ENCODE measurements around the gene GSC2. TPM values are rescaled to one million over a fixed set of nuclear protein-coding genes. Genes with fewer than 3 reads are reported as not detected.

Gene GSC2
- total RNA-seq, 1 donor from 2014 or later: not detected

GRCh38 chr22:19180740-19181410 lies 30.8 kb upstream of the GSC2 start:
- Histone ChIP-seq H2AFZ (ENCODE audit: low read depth, low read length) (no peak overlapping the region), H3K4me3 (ENCODE audit: insufficient read depth, low read depth, low read length) (no peak overlapping the region), H3K4me2 (ENCODE audit: low read length) (no peak overlapping the region), H3K36me3 (ENCODE audit: insufficient read depth, low read length) (no peaks in the 10 kb centered on the region), H3K9me3 (ENCODE audit: insufficient read depth, low read depth, low read length) (no peaks in the 10 kb centered on the region), H3K79me2 (ENCODE audit: insufficient read depth, low read length) (peaks cover 23% of the 10 kb centered on the region), H4K20me1 (ENCODE audit: insufficient read depth, low read length) (peaks cover 18% of the 10 kb centered on the region), H3K9ac (ENCODE audit: low read length) (no peak overlapping the region), H3K27ac (ENCODE audit: low read depth, low read length) (no peak overlapping the region), H3K4me1 (ENCODE audit: insufficient read depth, low read length) (peaks cover 24% of the 10 kb centered on the region), H3K27me3 (ENCODE audit: insufficient read depth, low read length) (no peaks in the 10 kb centered on the region)
- peaks cover 12% of the 10 kb centered on the region for H3K36me3 Mint-ChIP-seq (ENCODE audit: low read depth, unreplicated experiment)
- H3K27me3 Mint-ChIP-seq (ENCODE audit: low read depth, unreplicated experiment): no peaks in the 10 kb centered on the region
- H3K4me3 Mint-ChIP-seq (ENCODE audit: unreplicated experiment): no peak overlapping the region
- H3K4me1 Mint-ChIP-seq (ENCODE audit: low read depth, unreplicated experiment): peaks cover 16% of the 10 kb centered on the region
- no peaks in the 10 kb centered on the region for H3K9me3 Mint-ChIP-seq (ENCODE audit: unreplicated experiment)
- no peak for TF ChIP-seq CTCF (IDR thresholded peaks at IDR 0.05; ENCODE audit: insufficient read depth, low read depth, low read length)
- FAIRE-seq (no peak), DNase-seq (ENCODE audit: low read depth) (no peak)
- peak overlapping the region; percentile 55 for H3K27ac Mint-ChIP-seq (ENCODE audit: unreplicated experiment)

GRCh38 chr22:19180234-19180633 lies 30.1 kb upstream of the GSC2 start:
- Mint-ChIP-seq H3K36me3 (ENCODE audit: low read depth, unreplicated experiment) (peaks cover 14% of the 10 kb centered on the region), H3K27me3 (ENCODE audit: low read depth, unreplicated experiment) (no peaks in the 10 kb centered on the region), H3K9me3 (ENCODE audit: unreplicated experiment) (no peaks in the 10 kb centered on the region), H3K4me1 (ENCODE audit: low read depth, unreplicated experiment) (peaks cover 16% of the 10 kb centered on the region), H3K27ac (ENCODE audit: unreplicated experiment) (no peak overlapping the region), H3K4me3 (ENCODE audit: unreplicated experiment) (no peak overlapping the region)
- Histone ChIP-seq H4K20me1 (ENCODE audit: insufficient read depth, low read length) (peaks cover 24% of the 10 kb centered on the region), H3K36me3 (ENCODE audit: insufficient read depth, low read length) (no peaks in the 10 kb centered on the region), H3K9ac (ENCODE audit: low read length) (no peak overlapping the region), H3K79me2 (ENCODE audit: insufficient read depth, low read length) (peaks cover 30% of the 10 kb centered on the region), H3K4me3 (ENCODE audit: insufficient read depth, low read depth, low read length) (no peak overlapping the region), H3K27me3 (ENCODE audit: insufficient read depth, low read length) (no peaks in the 10 kb centered on the region), H3K9me3 (ENCODE audit: insufficient read depth, low read depth, low read length) (no peaks in the 10 kb centered on the region), H3K4me1 (ENCODE audit: insufficient read depth, low read length) (peaks cover 25% of the 10 kb centered on the region), H2AFZ (ENCODE audit: low read depth, low read length) (no peak overlapping the region), H3K4me2 (ENCODE audit: low read length) (no peak overlapping the region), H3K27ac (ENCODE audit: low read depth, low read length) (no peak overlapping the region)
- DNase-seq (ENCODE audit: low read depth) (no peak), FAIRE-seq (no peak)
- TF ChIP-seq CTCF (IDR thresholded peaks at IDR 0.05; ENCODE audit: insufficient read depth, low read depth, low read length) (no peak), EZH2 (IDR thresholded peaks at IDR 0.05; ENCODE audit: insufficient read depth, low read length) (no peak)

GRCh38 chr22:19179497-19180048 lies 29.5 kb upstream of the GSC2 start:
- H3K9me3 ChIP-seq (ENCODE audit: insufficient read depth, low read depth, low read length): no peaks in the 10 kb centered on the region
- no peak for FAIRE-seq
- H3K4me1 ChIP-seq (ENCODE audit: insufficient read depth, low read length): peaks cover 26% of the 10 kb centered on the region
- H3K36me3 ChIP-seq (ENCODE audit: insufficient read depth, low read length): no peaks in the 10 kb centered on the region
- H3K9ac ChIP-seq (ENCODE audit: low read length): peak overlapping the region; percentile 82
- H3K79me2 ChIP-seq (ENCODE audit: insufficient read depth, low read length): peaks cover 36% of the 10 kb centered on the region
- H4K20me1 ChIP-seq (ENCODE audit: insufficient read depth, low read length): peaks cover 30% of the 10 kb centered on the region
- Mint-ChIP-seq H3K27ac (ENCODE audit: unreplicated experiment) (peak overlapping the region; percentile 53), H3K4me3 (ENCODE audit: unreplicated experiment) (peak overlapping the region; percentile 77), H3K9me3 (ENCODE audit: unreplicated experiment) (no peaks in the 10 kb centered on the region), H3K27me3 (ENCODE audit: low read depth, unreplicated experiment) (no peaks in the 10 kb centered on the region), H3K36me3 (ENCODE audit: low read depth, unreplicated experiment) (peaks cover 9% of the 10 kb centered on the region), H3K4me1 (ENCODE audit: low read depth, unreplicated experiment) (peaks cover 14% of the 10 kb centered on the region)
- H3K4me3 ChIP-seq (ENCODE audit: insufficient read depth, low read depth, low read length): peak overlapping the region; percentile 49
- DNase-seq (ENCODE audit: low read depth): peak; percentile 72
- peak overlapping the region; percentile 85 for H3K4me2 ChIP-seq (ENCODE audit: low read length)
- no peaks in the 10 kb centered on the region for H3K27me3 ChIP-seq (ENCODE audit: insufficient read depth, low read length)
- TF ChIP-seq CTCF (IDR thresholded peaks at IDR 0.05; ENCODE audit: insufficient read depth, low read depth, low read length) (peak; percentile 60), EZH2 (IDR thresholded peaks at IDR 0.05; ENCODE audit: insufficient read depth, low read length) (no peak)
- H3K27ac ChIP-seq (ENCODE audit: low read depth, low read length): no peak overlapping the region
- peak overlapping the region; percentile 76 for H2AFZ ChIP-seq (ENCODE audit: low read depth, low read length)
